Testis (tissue), 2 donors: ENCODE measurements around the gene HNRNPH2.

Source experiments
- CTCF ChIP-seq, 3 experiments: fragments of 450-650 bp in 2 of 3; fragments of 200-600 bp in 1 of 3; sonication (generic) in 1 of 3; IDR thresholded peaks; one replicate each; pipeline ENCODE4 v1.5.1; 2016 to 2019; ENCODE audit warnings: antibody characterized with exemption in 3 of 3, mild to moderate bottlenecking in 2 of 3, moderate library complexity in 1 of 3
- POLR2A ChIP-seq: fragments of 450-650 bp; IDR thresholded peaks from one replicate; pipeline ENCODE4 v1.6.1; 2017; ENCODE audit warnings: antibody characterized with exemption, mild to moderate bottlenecking, moderate library complexity

GRCh38 chrX:101417190-101417589 lies 9.2 kb downstream of the HNRNPH2 start:
- no peak for TF ChIP-seq CTCF (IDR thresholded peaks at IDR 0.05)
- no peak for TF ChIP-seq POLR2A
